NCI-H2107 (cell line): ENCODE data around the gene RUVBL2.

Experiments
- DNase-seq: peaks from one replicate; lab custom pipeline; 2025; lab: John Stamatoyannopoulos, UW

RUVBL2 gene

DNA sequence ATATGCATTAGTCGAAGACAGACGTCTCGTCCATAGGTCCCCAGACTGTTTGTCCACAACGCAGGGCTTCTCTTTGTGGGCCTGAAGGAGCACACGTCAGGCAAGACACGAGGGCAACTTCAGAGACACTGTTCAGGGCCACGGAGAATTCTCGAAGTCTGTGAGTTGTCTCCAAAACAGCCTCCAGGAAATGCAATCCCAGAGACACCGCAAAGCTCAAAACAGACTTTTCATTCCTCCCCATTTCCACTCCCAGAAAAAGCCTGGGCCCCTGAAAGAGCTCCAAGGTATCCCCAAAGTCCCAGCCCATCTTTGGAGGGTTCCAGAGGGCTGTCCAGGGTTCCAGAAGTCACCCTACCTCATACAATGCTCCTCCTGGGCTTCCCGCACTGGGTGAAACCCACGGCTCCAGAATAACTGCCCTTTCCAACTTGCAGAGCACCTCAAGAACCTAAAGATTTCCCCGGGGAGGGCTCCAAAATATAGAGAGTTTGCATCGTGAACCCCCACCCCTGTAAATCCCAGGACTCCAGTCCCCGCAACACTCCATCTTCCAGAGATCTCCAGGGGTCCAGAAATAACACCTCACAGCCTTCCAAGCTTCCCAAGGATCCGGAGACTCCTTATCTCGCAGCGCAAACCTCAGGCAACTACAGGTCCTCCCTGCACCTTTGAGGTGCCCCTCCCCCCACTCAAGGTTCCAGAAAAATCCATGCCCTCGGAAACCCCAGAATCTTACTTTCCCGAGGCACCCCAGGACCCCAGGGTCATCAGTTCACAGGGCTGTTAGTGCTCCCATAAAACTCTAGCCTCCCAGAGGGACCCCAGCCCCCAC lies 29.3 kb upstream of the RUVBL2 start:
- DNase-seq = no peak

DNA sequence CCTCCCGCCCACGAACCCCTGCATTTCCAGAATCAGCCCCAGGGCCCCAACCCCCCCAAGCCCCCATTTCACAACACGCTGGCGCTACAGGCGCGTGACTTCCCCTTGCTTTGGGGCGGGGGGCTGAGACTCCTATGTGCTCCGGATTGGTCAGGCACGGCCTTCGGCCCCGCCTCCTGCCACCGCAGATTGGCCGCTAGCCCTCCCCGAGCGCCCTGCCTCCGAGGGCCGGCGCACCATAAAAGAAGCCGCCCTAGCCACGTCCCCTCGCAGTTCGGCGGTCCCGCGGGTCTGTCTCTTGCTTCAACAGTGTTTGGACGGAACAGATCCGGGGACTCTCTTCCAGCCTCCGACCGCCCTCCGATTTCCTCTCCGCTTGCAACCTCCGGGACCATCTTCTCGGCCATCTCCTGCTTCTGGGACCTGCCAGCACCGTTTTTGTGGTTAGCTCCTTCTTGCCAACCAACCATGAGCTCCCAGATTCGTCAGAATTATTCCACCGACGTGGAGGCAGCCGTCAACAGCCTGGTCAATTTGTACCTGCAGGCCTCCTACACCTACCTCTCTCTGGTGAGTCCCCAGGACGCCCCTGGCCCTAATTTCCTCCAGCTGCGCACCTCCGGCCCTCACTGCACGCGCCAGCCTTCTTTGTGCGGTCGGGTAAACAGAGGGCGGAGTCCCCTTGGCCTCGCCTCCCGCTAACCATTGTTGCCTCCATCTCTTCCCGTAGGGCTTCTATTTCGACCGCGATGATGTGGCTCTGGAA lies 28.5 kb upstream of the RUVBL2 start, which contains the start of gene FTL:
Gene FTL, plus strand, starts transcription at position 270 of the 766 bp plus-strand sequence. Its CDS starts 199 bp downstream, at position 469.
- DNase-seq = peak; percentile 87

DNA sequence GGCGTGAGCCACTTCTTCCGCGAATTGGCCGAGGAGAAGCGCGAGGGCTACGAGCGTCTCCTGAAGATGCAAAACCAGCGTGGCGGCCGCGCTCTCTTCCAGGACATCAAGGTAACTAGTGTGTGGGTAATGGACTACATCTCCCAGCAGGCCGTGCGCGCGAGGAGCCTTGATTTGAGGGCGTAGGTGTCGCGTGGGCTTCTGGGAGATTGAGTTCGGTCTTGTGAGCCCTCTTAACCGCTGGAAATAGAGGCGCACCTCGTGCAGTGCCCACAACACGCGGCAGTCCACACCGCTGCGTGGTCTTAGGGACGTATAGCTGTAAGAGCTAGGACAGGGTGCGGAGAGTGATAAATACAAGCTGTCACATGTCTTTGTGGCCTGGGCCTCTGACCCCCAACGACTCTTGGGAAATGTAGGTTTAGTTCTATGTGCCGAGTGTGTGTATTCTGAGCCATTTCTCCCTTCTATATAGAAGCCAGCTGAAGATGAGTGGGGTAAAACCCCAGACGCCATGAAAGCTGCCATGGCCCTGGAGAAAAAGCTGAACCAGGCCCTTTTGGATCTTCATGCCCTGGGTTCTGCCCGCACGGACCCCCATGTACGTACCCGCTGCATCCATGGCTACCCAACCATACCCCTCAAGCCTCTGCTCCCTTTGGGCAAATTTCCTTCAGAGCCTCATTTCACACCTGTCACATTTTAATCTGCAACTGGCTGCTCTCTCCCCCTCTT lies 27.7 kb upstream of the RUVBL2 start:
- peak; percentile 33 for DNase-seq

DNA sequence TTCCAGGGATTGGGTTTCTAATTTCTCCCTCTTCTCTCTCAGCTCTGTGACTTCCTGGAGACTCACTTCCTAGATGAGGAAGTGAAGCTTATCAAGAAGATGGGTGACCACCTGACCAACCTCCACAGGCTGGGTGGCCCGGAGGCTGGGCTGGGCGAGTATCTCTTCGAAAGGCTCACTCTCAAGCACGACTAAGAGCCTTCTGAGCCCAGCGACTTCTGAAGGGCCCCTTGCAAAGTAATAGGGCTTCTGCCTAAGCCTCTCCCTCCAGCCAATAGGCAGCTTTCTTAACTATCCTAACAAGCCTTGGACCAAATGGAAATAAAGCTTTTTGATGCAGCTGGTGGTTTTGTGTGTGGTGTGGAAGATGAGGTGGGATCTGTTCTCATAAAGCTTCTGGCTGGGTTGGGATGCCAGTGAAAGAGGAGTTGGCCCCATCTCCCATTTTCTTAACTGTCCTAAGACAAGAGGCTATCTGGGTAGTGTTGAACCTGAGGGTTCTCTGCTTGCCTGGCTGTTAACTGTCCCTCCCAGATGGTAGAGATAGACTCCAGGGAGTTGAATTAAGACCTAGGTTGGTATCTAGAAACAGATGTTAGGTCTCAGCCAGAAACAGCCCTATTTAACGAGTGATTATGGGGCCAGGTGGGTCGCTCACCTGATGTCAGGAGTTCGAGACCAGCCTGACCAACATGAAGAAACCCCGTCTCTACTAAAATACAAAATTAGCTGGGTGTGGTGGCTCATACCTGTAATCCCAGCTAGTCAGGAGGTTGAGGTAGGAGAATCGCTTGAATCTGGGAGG lies 26.9 kb upstream of the RUVBL2 start:
- DNase-seq = no peak

DNA sequence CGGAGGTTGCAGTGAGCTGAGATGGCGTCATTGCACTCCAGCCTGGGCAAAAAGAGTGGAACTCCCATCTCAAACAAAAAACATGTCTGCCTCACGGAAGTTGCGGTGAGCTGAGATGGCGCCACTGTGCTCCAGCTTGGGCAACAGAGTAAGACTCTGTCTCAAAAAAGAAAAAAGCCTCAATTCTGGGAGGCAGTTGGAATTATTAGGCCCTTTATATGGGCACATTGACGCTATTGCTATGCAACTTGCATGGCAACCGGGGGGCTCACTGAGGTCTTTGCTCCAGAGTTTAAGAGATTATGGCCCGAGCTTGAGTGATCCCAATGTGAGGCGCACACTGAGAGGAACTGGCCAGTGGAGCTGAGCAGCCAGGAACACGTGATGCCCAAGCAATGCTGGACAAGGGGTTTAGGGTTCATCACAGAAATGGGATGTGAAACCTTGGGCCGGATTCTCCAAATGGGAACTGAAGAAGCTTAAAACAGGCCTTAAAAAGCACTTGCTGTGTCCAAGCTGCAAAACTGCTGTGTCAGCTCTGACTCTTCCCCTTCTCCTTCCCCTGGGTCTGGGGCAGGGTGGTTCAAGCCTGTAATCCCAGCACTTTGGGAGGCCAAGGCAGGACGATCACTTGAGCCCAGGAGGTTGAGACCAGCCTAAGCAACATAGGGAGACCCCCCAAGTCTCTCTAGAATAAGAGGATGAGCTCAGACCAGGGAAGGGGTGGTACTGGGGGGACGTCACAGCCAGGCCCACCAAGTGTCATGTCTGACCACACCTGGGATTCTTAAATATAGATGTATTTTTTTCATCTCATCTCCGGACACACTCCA lies 26.1 kb upstream of the RUVBL2 start:
- no peak for DNase-seq

DNA sequence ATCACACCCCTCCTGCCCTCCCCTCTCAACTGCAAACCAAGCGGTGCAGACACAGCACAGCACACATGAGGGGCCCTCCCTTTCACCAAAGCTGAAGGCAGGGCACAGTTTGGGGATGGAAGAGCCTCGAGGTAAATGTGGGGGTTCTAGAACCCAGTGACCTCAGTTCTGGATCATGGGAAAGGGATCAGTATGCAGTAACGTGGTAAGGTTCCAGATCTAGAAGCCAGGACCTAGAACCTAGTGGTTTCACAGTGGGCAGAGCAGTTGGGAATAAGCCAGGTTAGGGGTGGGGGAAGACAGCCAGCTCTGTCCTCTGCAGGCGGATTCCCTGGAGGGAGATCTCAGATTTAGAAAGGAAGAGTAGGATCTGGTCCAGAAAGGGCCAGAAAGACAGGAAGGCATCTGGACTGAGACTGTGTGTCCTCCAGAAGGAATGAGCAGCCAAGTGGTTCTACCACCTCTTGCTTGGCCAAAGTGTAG lies 25.5 kb upstream of the RUVBL2 start:
- no peak for DNase-seq

DNA sequence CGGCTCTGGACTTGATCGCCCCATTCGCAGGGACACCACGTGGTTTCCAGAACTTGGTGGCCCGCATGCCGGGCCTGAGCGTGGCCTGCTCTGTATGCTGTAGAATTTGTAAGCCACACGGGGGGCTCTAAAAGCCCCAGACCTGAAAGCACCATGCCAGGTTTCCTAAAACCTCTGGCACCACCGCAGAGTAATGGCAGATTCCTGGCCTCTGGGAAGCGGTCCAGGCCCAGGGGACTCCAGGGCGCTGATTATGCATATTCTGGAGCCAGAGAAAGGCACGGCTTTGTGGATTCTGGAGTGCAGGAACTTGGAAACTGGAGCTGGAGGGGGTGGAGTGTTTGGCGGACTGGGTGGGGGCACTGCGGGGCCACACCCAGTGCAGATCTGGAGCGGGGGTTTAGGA lies 24.9 kb upstream of the RUVBL2 start:
- no peak for DNase-seq

DNA sequence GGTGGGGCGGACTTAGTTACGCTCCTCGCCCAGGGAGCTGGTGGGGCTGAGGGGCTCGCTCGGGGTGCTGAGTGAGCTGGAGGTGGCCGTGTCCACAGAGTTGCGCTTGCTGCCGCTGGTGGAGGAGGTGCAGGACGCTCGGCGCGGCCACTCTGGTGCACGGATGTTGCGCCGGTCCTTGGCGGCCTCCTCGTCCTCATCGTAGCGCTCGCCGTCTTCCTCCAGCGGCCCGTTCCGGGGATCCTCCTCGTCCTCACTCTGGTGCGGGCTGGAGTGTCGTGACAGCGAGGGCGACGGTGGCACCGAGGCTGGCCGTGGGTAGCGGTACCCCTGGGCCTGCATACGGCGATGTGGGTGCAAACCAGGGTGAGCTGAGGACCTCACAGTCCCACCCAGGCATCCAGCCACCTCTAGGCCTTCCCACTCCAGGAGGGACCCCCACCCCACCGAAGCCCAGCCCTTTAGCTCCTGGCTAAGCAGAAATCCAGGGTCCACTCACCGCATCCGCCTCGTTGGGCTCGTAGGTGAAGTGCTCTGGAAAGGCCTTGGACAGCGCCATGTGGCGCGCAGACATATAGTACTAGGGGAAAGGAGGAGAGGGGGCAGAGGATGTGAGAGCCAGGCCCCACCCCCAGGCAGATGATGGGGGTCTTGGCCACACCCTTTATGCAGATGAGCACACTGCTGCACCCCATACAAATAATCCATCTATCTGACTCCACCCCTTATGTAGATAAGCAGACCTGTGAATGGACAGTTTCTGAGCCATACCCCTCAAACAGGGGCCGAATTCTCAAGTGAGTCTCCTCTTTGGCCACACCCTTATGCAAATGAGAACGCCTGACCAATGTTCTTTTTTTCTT lies 24.2 kb upstream of the RUVBL2 start:
- DNase-seq = no peak

DNA sequence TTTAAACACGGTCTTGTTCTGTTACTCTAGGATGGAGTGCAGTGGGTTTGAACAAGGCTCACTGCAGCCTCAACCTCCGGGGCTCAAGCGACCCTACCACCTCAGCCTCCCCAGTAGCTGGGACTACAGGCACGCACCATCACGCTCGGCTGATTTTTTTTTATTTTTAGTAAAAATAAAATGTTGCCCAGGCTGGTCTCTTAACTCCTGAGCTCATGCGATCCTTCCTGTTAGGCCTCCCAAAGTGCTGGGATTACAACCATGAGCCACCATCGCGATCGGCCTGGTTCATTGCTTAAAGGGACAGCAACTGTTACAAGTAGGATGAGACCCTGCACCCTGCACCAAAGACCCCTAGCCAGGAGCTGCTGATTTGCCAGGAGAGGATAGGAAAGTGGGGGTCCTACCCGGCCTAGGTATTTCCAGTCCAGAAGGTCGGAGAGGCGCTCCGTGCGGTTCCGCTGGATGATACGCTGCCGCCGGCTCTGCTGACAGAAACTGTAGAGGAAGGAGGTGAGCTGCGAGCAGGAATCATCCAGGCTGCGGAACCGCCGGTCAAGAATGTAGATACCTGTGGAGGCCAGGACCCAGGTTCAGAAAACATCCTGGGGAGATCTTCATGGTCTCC lies 23.4 kb upstream of the RUVBL2 start:
- no peak for DNase-seq

DNA sequence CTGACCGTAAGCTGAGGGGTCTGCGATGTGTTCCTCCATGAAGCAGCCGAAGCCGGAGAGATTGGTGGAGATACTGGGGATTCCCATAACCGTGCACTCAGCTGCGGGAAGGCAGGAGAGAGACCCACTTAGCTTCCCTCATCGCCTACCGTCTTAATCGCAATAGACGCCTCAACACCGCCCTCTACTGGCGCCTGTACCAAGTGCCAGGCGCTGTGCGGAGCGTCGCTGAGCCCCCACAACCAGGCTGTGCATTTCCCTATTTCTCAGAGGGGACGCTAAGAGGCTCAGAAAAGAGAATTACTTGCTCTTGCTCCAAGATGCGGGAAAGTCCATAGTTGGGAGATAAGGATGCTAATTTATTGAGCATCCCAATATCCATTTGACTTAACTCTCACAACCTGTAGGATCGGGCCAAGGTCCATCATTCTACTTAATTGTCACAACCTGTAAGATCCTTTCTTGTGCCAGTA lies 22.7 kb upstream of the RUVBL2 start:
- peak; percentile 75 for DNase-seq

DNA sequence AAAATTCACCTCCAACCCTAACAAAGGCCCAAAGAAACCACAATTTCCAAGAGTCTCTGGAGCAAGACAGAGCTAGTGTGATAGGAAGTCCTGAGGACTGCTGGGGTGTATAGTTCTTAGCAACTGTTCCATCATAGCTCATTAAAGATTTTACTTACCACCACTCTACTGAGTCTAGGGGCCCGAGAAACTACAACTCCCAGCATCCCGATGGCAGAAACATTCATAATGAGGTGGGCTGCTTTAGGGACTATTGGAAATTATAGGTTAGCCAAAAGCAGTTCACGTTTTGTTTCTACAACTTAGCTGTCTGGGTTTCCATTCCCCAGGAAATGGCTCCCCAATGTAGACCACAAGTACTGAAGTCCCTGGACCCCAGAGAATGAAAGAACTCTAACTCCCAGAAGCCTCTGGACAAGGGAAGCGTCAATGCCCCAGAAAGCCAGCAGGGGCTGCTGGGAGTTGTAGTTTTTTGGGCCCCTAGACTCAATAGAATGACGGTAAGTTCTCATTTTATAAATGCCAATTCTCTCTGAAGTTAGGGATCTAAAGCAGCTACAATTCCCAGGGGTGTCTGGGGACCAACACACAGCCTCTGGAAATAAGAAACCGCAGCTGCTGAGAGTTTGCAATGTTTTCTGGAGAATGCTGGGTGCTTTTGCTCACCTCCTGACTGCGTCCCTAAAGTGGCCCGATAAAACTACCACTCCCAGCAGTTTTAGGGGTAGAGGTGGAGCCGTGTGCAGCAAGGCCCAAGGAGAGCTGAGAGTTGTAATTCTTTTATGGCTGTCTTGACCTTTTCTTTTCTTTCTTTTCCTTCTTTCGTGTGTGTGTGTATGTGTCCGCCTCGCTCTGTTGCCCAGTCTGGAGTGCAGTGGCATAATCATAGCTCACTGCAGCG lies 17.5 kb upstream of the RUVBL2 start:
- no peak for DNase-seq

DNA sequence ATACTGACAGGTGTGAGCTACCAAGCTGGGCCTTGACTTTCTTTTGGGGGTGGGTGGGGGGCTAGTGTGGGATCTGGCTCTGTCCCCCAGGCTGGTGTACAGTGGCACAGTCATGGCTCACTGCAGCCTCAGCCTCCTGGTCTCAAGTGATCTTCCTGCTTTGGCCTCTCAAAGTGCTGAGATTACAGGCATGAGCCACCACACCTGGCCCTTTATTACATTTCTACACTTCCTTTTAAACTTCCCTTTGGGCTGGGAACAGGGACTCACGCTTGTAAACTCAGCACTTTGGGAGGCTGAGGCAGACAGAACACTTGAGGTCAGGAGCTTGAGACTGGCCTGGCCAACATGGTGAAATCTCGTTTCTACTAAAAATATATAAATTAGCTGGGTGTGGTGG lies 16.6 kb upstream of the RUVBL2 start:
- no peak for DNase-seq

DNA sequence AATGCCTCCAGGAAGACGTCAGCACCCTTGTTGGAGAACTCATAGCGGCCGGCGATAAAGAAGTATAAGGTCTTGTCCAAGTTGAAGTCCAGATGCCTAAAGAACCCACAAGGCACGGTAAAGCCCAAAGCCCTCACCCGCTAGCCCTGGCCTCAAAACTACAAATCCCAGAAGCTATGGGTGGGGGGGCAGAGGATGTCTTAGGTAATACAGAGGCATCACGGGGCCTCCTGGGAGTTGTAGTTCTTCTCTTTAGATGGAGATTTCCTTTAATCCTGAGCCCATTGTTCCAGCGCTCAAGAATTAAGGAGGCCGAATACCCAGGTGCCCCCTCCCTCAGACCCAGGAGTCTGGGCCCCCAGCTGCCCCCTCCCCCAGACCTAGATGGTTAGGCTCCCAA lies 11.4 kb upstream of the RUVBL2 start:
- DNase-seq = no peak

DNA sequence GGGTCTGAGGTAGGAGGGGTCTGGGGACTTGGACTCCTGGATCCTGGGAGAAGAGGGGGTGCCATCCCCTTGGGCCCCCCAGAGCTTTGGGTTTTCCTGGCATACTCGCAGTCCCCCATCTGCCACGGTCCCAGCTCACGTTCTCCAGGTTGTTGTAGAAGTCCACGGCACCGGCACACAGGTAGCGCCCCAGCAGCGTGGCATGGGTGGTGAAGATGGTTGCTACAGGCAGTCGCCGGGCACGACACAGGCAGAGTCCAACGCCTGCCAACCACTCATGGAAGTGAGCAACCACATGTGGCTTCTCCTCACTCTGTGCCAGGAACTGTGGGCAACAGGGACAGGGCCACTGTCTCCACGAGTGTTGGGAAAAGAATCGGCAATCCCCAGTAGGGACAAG lies 8.0 kb upstream of the RUVBL2 start:
- no peak for DNase-seq

DNA sequence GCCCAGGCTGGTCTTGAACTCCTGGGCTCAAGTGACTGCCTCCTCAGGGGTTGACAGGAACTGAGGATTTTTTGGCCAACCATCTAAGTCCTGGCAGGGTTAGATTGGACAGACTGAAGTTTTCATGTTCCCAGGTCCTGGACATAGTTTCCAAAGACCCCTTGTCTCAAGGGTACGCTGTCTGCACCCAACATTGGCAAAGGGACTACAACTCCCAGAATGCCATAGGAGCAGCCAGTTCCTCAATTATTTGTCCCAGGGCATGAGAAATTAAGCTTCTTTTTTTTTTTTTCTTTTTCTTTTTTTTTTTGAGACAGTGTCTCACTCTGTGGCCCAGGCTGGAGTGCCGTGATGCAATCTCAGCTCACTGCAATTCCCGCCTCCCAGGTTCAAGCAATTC lies 7.5 kb upstream of the RUVBL2 start:
- DNase-seq = no peak

DNA sequence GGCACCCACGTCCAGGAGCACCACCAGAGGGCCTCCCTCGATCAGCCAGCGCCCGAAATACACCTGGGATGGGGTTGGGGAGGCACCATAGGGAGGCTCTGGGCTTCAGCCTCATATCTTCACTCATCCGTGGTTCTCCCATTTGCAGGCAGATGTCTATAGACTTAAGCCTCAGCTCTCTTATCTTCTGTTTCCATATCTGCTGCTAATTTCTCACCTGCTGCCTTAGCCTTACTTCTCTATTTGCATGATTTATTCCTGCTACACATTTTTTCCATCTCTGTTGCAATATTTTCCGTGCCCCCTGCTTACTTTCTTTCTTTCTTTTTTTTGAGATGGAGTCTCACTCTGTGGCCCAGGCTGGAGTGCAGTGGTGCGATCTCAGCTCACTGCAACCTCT lies 6.4 kb upstream of the RUVBL2 start:
- DNase-seq = no peak

DNA sequence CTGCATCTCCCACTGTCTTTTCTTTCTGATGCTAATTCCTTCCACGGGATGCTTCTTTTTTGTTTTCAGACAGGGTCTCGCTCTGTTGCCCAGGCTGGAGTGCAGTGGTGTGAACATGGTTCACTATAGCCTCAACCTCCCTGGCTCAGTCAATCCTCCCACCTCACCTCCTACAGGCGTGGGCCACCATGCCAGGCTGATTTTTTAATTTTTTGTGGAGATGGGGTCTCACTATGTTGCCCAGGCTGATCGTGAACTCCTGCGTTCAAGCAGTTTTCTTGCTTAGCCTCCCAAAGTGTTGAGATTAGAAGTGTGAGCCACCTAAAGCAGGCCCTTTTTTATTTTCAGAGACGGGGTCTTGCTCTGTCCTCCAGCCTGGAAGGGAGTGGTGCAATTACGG lies 5.4 kb upstream of the RUVBL2 start:
- DNase-seq = no peak

DNA sequence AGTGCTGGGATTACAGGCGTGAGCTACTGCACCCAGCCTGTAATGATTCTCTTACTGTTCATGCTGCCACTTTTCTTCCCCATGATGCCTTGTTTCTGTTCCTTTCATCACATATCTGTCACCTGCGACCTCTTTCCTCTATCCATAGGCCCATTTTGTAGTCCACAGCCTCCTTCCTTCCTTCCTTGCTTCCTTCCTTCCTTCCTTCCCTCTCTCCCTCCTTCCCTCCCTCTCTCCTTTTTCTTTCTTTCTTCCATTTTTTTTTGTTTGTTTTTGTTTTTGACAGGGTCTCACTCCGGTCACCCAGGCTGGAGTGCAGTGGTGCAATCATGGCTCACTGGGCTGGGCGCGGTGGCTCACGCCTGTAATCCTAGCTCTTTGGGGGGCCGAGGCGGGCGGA lies 4.8 kb upstream of the RUVBL2 start:
- DNase-seq = no peak
